Stimulated activated CD8-positive, alpha-beta memory T cell treated with anti-CD3 and anti-CD28 coated beads, Interleukin-7, amount 100 ng/mL, for 1 hour (primary cell): ENCODE measurements around the gene MCMBP.
"Not testable (repeated sequence)": the region's sequence is repeated elsewhere in the genome, so short reads cannot be mapped to it uniquely, and the experiment has no call there.

Source experiments
- DNase-seq, 2 donors: peaks; one replicate each; pipeline ENCODE4 v3.0.0-alpha.2; 2020; ENCODE audit warnings: low read depth in 2 of 2

Gene MCMBP

GRCh38 chr10:119829429-119829828 lies 43.2 kb downstream of the MCMBP start:
- no peak for DNase-seq

- no peak for DNase-seq
Observed at GRCh38 chr10:119827430-119827829, 45.2 kb downstream of the MCMBP start.

- DNase-seq: no peak
Observed at GRCh38 chr10:119826771-119827170, 45.9 kb downstream of the MCMBP start.

GRCh38 chr10:119824299-119824698 lies 48.3 kb downstream of the MCMBP start:
- no peak for DNase-seq

GRCh38 chr10:119821182-119821581 lies 51.5 kb downstream of the MCMBP start:
- DNase-seq: no peak

- DNase-seq: no peak
Observed at GRCh38 chr10:119818889-119819270, 53.8 kb downstream of the MCMBP start.

- no peak for DNase-seq
Observed at GRCh38 chr10:119817991-119818888, 54.4 kb downstream of the MCMBP start.

- no peak for DNase-seq
Observed at GRCh38 chr10:119815671-119816070, 57.0 kb downstream of the MCMBP start.

GRCh38 chr10:119812684-119813083 lies 60.0 kb downstream of the MCMBP start:
- DNase-seq: no peak

- DNase-seq: no peak
Observed at GRCh38 chr10:119811122-119811521, 61.5 kb downstream of the MCMBP start.

- no peak for DNase-seq
Observed at GRCh38 chr10:119807960-119808697, 64.5 kb downstream of the MCMBP start.

- DNase-seq: no peak
Observed at GRCh38 chr10:119806334-119807130, 66.1 kb downstream of the MCMBP start.

- DNase-seq: no peak
Observed at GRCh38 chr10:119805702-119806230, 66.9 kb downstream of the MCMBP start.

- no peak for DNase-seq
Observed at GRCh38 chr10:119803264-119803663, 69.4 kb downstream of the MCMBP start.

- no peak for DNase-seq
Observed at GRCh38 chr10:119801998-119802538, 70.6 kb downstream of the MCMBP start.

- DNase-seq: no peak
Observed at GRCh38 chr10:119801176-119801575, 71.5 kb downstream of the MCMBP start.

GRCh38 chr10:119796039-119796438 lies 76.6 kb downstream of the MCMBP start:
- no peak for DNase-seq

GRCh38 chr10:119795101-119795500 lies 77.5 kb downstream of the MCMBP start:
- DNase-seq: not testable (repeated sequence)

GRCh38 chr10:119786117-119786769 lies 86.4 kb downstream of the MCMBP start:
- no peak for DNase-seq

- no peak for DNase-seq
Observed at GRCh38 chr10:119784340-119785067, 88.1 kb downstream of the MCMBP start.
